Activated CD8-positive, alpha-beta T cell treated with anti-CD3 and anti-CD28 coated beads, Interleukin-2, amount 10 ng/mL, durations not matched to agents 7 days and 5 days (primary cell): ENCODE data around the gene DNAH9. TPM values are rescaled to one million over a fixed set of nuclear protein-coding genes. Genes with fewer than 3 reads are reported as not detected.

Experiments
- ATAC-seq: fragments of 150-1000 bp; cut with Tn5 transposase; one replicate; pipeline ENCODE4 v1.10.0; 2021; ENCODE audit warnings: moderate library complexity
- CTCF ChIA-PET: fragments of 350-600 bp; sonication (Branson Sonifier 250); formaldehyde crosslinking; loops from one replicate; lab custom pipeline; 2021; ENCODE audit warnings: antibody characterized with exemption; lab: Charles Lee
- POLR2A ChIA-PET: fragments of 350-600 bp; sonication (Branson Sonifier 250); formaldehyde crosslinking; loops from one replicate; lab custom pipeline; 2021; ENCODE audit warnings: antibody characterized with exemption; lab: Charles Lee
- DNase-seq: peaks from one replicate; pipeline ENCODE4 v3.0.0-alpha.2; 2020
- H3K27ac Mint-ChIP-seq: one replicate; pipeline ENCODE4 v1.8.0; 2021; ENCODE audit warnings: mild to moderate bottlenecking, mixed read lengths
- H3K27me3 Mint-ChIP-seq: one replicate; pipeline ENCODE4 v1.8.0; 2021; ENCODE audit warnings: low read depth, mixed read lengths
- H3K36me3 Mint-ChIP-seq: one replicate; pipeline ENCODE4 v1.8.0; 2021; ENCODE audit warnings: low read depth, mixed read lengths
- H3K4me1 Mint-ChIP-seq: one replicate; pipeline ENCODE4 v1.8.0; 2021; ENCODE audit warnings: low read depth, mixed read lengths
- H3K4me3 Mint-ChIP-seq: one replicate; pipeline ENCODE4 v1.8.0; 2021; ENCODE audit warnings: mild to moderate bottlenecking, mixed read lengths
- H3K9me3 Mint-ChIP-seq: one replicate; pipeline ENCODE4 v1.8.0; 2022; ENCODE audit warnings: mixed read lengths; ENCODE audit not compliant: insufficient read depth
- total RNA-seq, 2 experiments: library from RNA; stranded (reverse); gene quantifications; one replicate each; pipeline ENCODE4 v1.2.3, GENCODE V29; 2021

DNAH9 gene
- total RNA-seq, 2 experiments from 2014 or later = not detected

DNA sequence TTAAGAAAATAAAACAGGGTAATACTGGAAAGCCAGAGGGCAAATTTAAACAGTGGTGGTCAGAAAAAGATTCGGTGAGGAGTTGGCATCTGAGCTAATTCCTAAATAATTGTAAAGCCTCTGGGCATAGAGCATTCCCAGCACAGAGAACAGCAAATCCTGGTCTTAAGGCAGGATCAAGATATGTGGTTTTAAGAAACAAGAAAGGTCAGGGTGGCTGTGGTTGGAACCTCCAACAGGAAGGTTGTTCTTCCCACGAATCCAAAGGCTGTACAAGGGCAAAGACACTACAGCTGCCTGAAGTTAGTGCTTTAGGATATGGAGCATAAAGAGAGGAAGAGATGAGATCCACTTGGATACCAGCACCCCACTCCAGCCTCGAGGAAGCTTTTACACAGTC, 284.4 kb downstream of the DNAH9 start:
- Mint-ChIP-seq H3K4me1 (no peaks in the 10 kb centered on the region), H3K27me3 (no peaks in the 10 kb centered on the region), H3K27ac (no peak overlapping the region), H3K36me3 (no peaks in the 10 kb centered on the region), H3K4me3 (no peak overlapping the region), H3K9me3 (no peaks in the 10 kb centered on the region)
- DNase-seq = no peak
- CTCF ChIA-PET = no interaction called here
- POLR2A ChIA-PET = no interaction called here
- no peak for ATAC-seq

DNA sequence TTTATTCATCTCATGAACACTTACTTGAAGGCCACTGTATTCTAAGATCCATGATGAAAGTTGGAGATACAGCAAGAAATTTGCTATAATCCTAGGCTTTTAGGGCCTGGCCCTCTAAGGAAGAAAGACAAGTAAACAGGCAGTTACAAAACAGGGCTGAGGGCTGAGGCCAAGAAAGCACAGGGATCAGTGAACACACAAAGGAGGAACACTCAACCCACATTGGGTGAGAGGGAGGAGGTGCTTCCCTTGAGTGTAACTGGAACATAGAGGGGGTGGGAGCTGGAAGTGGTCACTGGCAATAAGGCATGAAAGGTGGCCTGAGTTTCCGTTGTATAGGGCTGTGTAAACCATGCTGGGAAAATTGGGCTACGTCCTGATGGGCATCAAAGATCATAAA, 286.8 kb downstream of the DNAH9 start:
- no peak for ATAC-seq
- ChIA-PET POLR2A (no interaction called here), CTCF (no interaction called here)
- no peaks in the 10 kb centered on the region for H3K36me3 Mint-ChIP-seq
- no peaks in the 10 kb centered on the region for H3K4me1 Mint-ChIP-seq
- DNase-seq = no peak
- no peaks in the 10 kb centered on the region for H3K27me3 Mint-ChIP-seq
- no peaks in the 10 kb centered on the region for H3K9me3 Mint-ChIP-seq
- H3K27ac Mint-ChIP-seq = no peak overlapping the region
- no peak overlapping the region for H3K4me3 Mint-ChIP-seq

DNA sequence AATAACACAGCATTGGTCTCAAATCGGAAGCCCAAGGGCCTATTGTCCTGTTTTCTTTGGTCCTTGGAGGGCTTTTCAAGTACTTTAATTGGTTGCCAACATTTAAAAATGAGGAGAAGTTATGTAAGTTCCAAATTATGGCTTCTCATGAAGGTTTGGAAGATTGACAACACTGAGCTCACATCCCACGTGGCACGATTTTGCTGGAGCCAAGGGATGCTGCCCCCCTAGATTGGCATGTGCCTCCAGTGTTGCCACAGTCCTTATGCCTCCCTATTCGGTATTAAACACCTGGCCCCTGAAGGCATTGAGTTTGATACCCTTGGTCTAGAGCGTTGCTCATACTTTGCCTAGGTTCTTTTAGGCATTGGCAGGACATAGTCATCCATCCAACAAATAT, 291.0 kb downstream of the DNAH9 start:
- no peaks in the 10 kb centered on the region for H3K9me3 Mint-ChIP-seq
- no peak overlapping the region for H3K27ac Mint-ChIP-seq
- ChIA-PET CTCF (no interaction called here), POLR2A (no interaction called here)
- ATAC-seq = no peak
- DNase-seq = no peak
- H3K4me1 Mint-ChIP-seq = no peaks in the 10 kb centered on the region
- H3K4me3 Mint-ChIP-seq = no peak overlapping the region
- no peaks in the 10 kb centered on the region for H3K27me3 Mint-ChIP-seq
- H3K36me3 Mint-ChIP-seq = no peaks in the 10 kb centered on the region

DNA sequence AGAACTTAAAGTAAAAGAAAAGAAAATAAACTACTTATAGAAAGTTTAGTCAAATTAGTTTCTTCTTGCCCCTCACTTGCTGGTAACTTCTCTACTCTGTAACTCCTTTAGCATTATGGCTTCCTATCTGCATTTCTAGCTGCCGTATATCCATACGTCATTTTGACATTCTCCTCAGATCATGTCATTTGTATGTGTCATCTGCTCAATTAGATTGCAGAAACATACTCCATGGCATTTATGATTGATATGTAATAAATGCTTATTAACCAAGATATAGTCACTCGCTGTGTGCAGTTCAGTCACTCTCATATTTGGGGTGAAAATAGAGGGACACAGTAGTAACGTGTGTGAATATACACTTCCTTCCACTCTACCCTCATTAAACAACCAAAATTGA, 295.6 kb downstream of the DNAH9 start:
- POLR2A ChIA-PET = no interaction called here
- Mint-ChIP-seq H3K27me3 (no peaks in the 10 kb centered on the region), H3K4me1 (no peaks in the 10 kb centered on the region), H3K36me3 (no peaks in the 10 kb centered on the region), H3K9me3 (no peaks in the 10 kb centered on the region), H3K27ac (no peak overlapping the region), H3K4me3 (no peak overlapping the region)
- ATAC-seq = no peak
- CTCF ChIA-PET = no interaction called here
- DNase-seq = no peak

DNA sequence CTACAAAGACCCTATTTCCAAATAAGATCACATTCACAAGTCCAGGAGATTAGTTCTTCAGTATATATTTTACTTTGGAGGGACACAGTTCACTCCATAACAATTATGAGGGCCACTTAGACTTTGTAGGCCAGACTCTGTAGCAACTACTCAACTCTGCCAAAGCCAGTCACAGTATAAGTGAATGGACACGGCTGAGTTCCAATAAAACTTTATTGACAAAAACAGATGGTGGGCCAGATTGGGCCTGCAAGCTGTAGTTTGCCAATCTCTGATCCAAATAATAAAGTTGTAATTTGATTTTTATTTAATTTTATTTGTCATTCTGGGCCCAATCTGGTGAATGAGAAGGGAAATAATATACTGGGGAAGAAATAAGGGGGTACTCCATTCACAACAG, 297.9 kb downstream of the DNAH9 start:
- ATAC-seq (no peak), DNase-seq (no peak)
- no peaks in the 10 kb centered on the region for H3K9me3 Mint-ChIP-seq
- ChIA-PET CTCF (no interaction called here), POLR2A (no interaction called here)
- H3K4me1 Mint-ChIP-seq = no peaks in the 10 kb centered on the region
- H3K27ac Mint-ChIP-seq = no peak overlapping the region
- peaks cover 2% of the 10 kb centered on the region for H3K27me3 Mint-ChIP-seq
- H3K4me3 Mint-ChIP-seq = no peak overlapping the region
- no peaks in the 10 kb centered on the region for H3K36me3 Mint-ChIP-seq

DNA sequence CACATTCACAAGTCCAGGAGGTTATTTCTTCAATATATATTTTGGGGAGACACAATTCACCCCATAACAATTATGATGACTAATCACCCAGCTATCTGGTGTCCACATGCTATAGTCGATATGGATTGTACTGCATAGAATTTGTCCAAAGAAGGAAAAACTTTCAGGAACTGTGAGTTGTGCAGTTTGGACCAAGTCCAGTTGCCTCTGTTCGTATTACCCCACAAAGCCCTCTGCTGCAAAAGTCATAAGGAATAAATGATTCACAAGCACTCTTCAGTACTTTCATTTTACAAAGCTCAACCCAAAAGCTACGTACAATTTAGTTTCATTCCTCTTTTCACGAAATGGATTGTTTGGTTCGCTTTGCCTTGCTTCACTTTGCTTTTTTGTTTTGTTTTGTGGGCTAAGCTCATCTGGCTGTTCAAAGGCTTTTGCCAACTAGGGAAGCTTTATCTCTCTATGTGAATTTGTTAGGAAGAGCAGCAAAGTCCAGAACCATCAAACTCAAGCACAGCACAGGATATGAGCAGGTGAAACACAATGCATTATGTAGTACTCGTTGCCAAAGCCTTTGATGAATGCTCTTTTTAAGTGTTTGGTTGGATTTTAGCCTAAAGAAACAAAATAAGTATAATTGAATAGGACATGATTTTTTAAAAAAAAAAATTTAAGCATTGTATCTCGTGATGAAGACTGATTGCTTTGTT, 300.4 kb downstream of the DNAH9 start:
- Mint-ChIP-seq H3K27ac (no peak overlapping the region), H3K4me3 (no peak overlapping the region), H3K36me3 (no peaks in the 10 kb centered on the region), H3K4me1 (no peaks in the 10 kb centered on the region), H3K27me3 (peaks cover 2% of the 10 kb centered on the region), H3K9me3 (no peaks in the 10 kb centered on the region)
- CTCF ChIA-PET = no interaction called here
- DNase-seq (no peak), ATAC-seq (no peak)
- POLR2A ChIA-PET = no interaction called here

DNA sequence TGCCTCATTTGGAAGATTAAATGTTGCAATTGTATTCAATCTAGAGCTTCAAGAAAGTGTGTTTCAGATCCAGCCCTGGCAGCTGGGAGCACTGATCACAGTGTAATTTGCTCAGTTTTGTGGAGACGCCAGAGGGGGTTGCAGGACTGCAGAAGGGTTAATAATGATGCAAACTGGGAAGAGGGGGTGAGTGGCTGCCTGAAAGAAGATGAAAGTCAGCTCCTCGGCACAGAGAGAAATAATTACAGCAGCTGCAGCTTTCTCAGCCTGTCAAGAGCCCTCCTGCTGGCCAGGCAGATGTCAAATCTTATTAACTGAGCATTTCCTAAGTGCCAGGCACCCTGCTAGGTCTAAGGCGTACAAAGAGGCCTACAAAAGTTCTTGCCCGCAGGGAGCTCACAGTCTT, 301.3 kb downstream of the DNAH9 start:
- H3K27me3 Mint-ChIP-seq = peaks cover 2% of the 10 kb centered on the region
- H3K27ac Mint-ChIP-seq = no peak overlapping the region
- CTCF ChIA-PET = no interaction called here
- POLR2A ChIA-PET = no interaction called here
- ATAC-seq = no peak
- no peak overlapping the region for H3K4me3 Mint-ChIP-seq
- no peak for DNase-seq
- no peaks in the 10 kb centered on the region for H3K36me3 Mint-ChIP-seq
- H3K9me3 Mint-ChIP-seq = no peaks in the 10 kb centered on the region
- H3K4me1 Mint-ChIP-seq = no peaks in the 10 kb centered on the region

DNA sequence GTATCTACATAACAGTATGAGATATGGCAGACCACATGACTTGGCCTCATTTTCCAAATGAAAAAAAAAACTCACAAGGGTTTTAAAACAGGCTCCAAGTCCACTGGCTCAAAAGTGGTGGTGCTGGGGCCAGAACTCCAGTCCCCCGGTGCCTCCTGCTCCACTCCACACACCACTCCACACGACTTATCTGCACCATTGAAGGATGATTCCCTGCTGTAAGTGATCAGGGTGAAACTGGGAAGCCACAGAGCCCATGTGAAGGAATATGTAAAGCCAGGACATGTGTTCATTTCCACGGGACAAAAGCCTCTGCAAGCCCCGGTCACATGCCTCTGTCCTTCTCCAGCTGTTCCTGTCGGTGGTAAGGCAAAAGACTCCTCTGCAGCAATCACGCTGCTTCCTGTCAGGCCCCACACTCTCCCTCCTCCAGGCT, 301.8 kb downstream of the DNAH9 start:
- POLR2A ChIA-PET = no interaction called here
- DNase-seq (no peak), ATAC-seq (no peak)
- H3K9me3 Mint-ChIP-seq = no peaks in the 10 kb centered on the region
- peaks cover 2% of the 10 kb centered on the region for H3K27me3 Mint-ChIP-seq
- no peak overlapping the region for H3K27ac Mint-ChIP-seq
- H3K4me1 Mint-ChIP-seq = no peaks in the 10 kb centered on the region
- no peak overlapping the region for H3K4me3 Mint-ChIP-seq
- H3K36me3 Mint-ChIP-seq = no peaks in the 10 kb centered on the region
- CTCF ChIA-PET = no interaction called here

DNA sequence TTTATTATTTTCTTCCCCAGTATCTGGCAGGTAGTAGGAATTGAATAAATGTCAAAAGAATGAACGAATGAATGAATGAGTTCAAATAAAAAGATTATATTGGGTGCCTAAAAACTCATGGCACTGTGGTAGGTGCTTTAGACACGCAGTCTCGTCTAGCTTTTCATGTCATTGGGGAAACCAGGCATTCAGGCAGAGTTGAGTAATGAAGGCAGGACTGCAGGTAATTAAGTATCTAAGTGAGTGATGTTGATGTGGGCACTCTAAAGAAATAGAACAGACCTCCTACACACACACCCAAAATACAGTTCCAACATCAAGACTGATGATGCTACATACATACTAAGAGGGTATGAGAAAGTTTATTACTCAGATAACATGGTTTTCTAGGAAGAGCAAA, 302.4 kb downstream of the DNAH9 start:
- ATAC-seq = no peak
- Mint-ChIP-seq H3K9me3 (no peaks in the 10 kb centered on the region), H3K4me3 (no peak overlapping the region), H3K4me1 (no peaks in the 10 kb centered on the region), H3K27me3 (peaks cover 2% of the 10 kb centered on the region), H3K36me3 (no peaks in the 10 kb centered on the region), H3K27ac (no peak overlapping the region)
- CTCF ChIA-PET = interaction anchor here (0.7 kb wide), 1 partner anchor 729 kb away, joined by 3 read pairs; no protein-coding TSS in a partner anchor
- no peak for DNase-seq
- POLR2A ChIA-PET = no interaction called here

DNA sequence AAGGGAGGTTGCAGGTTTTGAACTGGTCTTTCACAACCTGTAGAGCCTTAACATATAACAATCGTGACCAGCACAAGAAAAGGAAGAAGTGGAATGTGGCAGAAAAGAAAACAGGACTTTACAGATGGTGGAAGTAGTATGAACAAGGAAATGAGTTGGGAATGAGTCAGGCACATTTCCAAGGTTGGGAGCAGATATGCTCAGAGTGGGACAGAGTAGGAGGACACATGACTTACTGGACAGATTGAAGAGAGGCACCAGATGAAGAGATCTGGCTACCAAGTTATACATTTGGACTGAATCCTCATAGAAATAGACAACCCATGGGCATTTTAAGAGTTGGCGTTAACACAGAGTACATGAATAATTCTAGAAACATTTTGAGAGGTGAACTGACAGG, 303.7 kb downstream of the DNAH9 start:
- Mint-ChIP-seq H3K27me3 (peaks cover 2% of the 10 kb centered on the region), H3K4me3 (no peak overlapping the region), H3K9me3 (no peaks in the 10 kb centered on the region), H3K27ac (no peak overlapping the region), H3K36me3 (no peaks in the 10 kb centered on the region), H3K4me1 (no peaks in the 10 kb centered on the region)
- DNase-seq (no peak), ATAC-seq (no peak)
- ChIA-PET POLR2A (no interaction called here), CTCF (no interaction called here)

DNA sequence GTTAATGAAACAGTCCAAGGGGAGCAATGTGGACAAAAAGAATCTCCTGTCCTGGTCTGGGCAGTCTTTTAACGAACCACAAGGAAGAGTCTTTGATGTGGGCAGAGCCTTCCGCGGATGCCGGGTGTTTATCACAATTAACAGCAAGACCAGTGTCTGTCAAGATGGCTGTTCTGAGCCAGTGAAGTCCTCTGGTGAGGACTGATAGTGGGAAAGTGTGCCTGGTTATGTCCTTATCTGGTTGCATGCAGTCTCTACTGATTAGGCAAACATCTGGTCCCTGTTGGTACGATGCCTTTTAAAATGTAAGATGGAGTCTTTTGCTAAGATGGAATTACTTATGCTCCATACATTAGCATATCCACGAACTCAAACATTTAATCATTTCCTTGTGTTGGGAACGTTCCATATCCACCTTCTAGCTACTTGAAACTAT, 310.5 kb downstream of the DNAH9 start:
- H3K27ac Mint-ChIP-seq = no peak overlapping the region
- H3K9me3 Mint-ChIP-seq = peaks cover 7% of the 10 kb centered on the region
- H3K36me3 Mint-ChIP-seq = no peaks in the 10 kb centered on the region
- no peak for DNase-seq
- ChIA-PET CTCF (no interaction called here), POLR2A (no interaction called here)
- H3K4me1 Mint-ChIP-seq = no peaks in the 10 kb centered on the region
- H3K4me3 Mint-ChIP-seq = no peak overlapping the region
- ATAC-seq = no peak
- H3K27me3 Mint-ChIP-seq = no peaks in the 10 kb centered on the region

DNA sequence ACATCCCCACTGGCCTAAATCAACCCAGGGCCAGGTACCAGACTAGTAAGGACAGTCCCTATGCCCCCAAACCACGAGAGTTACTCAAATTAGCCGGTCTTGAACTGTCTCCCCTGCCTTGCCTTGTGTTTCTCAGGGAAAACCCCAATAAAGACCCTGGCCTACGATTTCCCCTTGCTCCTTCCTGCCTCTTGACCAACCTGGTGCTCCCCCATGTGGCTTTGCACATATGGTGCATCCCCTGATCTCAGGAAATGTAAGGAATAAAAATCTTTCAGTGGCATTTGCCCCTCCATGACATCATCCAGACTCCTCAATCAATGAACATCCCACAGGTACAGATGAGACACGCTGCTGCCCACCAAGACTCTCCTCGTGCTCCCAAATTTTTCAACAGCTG, 311.1 kb downstream of the DNAH9 start:
- POLR2A ChIA-PET = no interaction called here
- H3K27ac Mint-ChIP-seq = no peak overlapping the region
- no peak overlapping the region for H3K4me3 Mint-ChIP-seq
- CTCF ChIA-PET = no interaction called here
- H3K36me3 Mint-ChIP-seq = no peaks in the 10 kb centered on the region
- no peak for DNase-seq
- no peak for ATAC-seq
- H3K27me3 Mint-ChIP-seq = no peaks in the 10 kb centered on the region
- no peaks in the 10 kb centered on the region for H3K4me1 Mint-ChIP-seq
- peaks cover 7% of the 10 kb centered on the region for H3K9me3 Mint-ChIP-seq

DNA sequence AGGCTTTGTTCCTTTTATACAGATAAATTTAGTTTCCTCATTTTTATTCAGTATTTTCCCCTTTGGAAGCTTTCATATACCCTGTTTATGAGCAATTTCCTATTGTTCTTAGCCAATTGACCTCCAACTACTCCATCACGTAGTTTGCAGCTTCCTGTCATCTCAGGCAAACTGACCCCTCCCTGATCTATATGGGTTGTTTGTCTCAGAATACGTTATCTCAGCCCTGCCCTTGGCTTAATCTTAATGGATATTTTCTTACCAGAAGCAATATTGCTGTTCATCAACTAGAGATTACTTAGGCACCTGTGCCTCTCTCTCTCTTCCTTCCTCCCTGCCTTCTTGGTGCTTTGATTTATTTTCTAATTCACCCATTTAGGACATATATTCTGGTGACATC, 317.8 kb downstream of the DNAH9 start:
- no peak overlapping the region for H3K4me3 Mint-ChIP-seq
- H3K27me3 Mint-ChIP-seq = no peaks in the 10 kb centered on the region
- no peaks in the 10 kb centered on the region for H3K4me1 Mint-ChIP-seq
- POLR2A ChIA-PET = no interaction called here
- H3K9me3 Mint-ChIP-seq = peaks cover 4% of the 10 kb centered on the region
- CTCF ChIA-PET = no interaction called here
- no peaks in the 10 kb centered on the region for H3K36me3 Mint-ChIP-seq
- H3K27ac Mint-ChIP-seq = no peak overlapping the region
- ATAC-seq (no peak), DNase-seq (no peak)
